Measurements from ENCODE around the gene SPAG7. TPM values are rescaled to one million over a fixed set of nuclear protein-coding genes. Genes with fewer than 3 reads are reported as not detected.
"Not testable (repeated sequence)": the region's sequence is repeated elsewhere in the genome, so short reads cannot be mapped to it uniquely, and the experiment has no call there.

The SPAG7 gene
- total RNA-seq, 1 donor from 2014 or later, result 21.1 TPM

DNA sequence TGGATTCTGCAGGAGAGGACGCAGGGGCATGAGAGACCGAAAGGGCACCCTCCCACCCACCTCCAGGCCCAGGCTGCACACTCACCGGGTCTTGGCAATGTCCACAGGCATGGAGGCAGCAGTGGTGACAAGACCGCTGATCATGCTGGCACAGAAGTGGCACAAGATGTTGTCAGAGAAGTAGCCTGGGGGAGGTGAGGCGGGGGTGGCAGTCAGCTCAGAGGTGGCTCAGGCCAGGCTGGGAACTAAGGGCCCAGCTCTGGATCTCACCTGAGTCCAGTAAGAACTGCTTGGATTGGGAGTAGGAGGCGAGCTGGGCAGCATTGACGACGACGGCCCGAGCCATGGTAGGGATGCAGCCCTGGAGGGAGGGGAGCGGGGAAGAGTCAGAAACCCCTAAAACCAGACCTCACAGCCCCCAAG lies 29.5 kb downstream of the SPAG7 start:
- no peak for DNase-seq

GRCh38 chr17:4937553-4937952 lies 30.1 kb downstream of the SPAG7 start:
- no peak for DNase-seq

- DNase-seq, result no peak
Measured at GRCh38 chr17:4936436-4936835, 31.2 kb downstream of the SPAG7 start.

GRCh38 chr17:4935650-4936049 lies 32.0 kb downstream of the SPAG7 start:
- no peak for DNase-seq

- DNase-seq, result no peak
Measured at GRCh38 chr17:4934173-4934979, 33.2 kb downstream of the SPAG7 start.

DNA sequence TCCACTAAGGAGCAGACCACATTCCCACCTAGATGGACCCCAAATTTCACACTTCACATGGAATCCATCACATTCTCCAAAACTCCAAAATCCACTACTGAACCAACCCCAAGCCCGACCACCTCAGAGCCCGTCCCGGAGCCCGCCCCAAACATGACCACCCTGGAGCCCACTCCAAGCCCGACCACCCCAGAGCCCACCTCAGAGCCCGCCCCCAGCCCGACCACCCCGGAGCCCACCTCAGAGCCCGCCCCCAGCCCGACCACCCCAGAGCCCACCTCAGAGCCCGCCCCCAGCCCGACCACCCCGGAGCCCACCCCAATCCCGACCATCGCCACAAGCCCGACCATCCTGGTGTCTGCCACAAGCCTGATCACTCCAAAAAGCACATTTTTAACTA lies 34.0 kb downstream of the SPAG7 start:
- no peak for DNase-seq

- DNase-seq, result no peak
Measured at GRCh38 chr17:4932756-4933155, 34.9 kb downstream of the SPAG7 start.

- DNase-seq, result no peak
Measured at GRCh38 chr17:4931963-4932362, 35.7 kb downstream of the SPAG7 start, which contains the start of gene GP1BA. TSS of gene GP1BA (plus strand) at chr17:4932277. CDS start at chr17:4932605, 328 bp downstream.

- no peak for DNase-seq
Measured at GRCh38 chr17:4928881-4929280, 38.7 kb downstream of the SPAG7 start.

DNA sequence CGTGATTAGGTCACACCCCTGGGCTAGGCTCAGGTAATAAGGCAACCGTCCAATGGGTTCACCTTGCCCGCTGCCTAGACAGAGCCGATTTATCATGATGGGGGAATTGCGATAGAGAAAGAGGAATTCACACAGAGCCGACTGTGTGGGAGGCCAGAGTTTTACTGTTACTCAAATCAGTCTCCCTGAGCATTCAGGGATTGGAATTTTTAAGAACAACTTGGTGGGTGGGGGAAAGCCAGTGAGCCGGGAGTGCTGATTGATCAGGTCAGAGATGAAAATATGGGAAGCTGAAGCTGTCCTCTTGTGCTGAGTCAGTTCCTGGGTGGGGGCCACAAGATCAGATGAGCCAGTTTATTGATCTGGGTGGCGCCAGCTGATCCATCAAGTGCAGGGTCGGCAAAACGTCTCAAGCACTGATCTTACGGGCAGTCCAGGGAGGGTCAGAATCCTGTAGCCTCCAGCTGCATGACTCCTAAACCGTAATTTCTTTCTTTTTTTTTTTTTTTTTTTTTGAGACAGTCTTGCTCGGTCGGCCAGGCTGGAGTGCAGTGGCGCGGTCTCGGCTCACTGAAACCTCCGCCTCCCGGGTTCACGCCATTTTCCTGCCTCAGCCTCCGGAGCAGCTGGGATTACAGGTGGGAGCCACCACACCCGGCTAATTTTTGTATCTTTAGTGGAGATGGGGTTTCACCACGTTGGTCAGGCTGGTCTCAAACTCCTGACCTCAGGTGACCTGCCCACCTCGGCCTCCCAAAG lies 40.9 kb downstream of the SPAG7 start:
- not testable (repeated sequence) for DNase-seq

GRCh38 chr17:4921320-4921719 lies 46.3 kb downstream of the SPAG7 start:
- no peak for DNase-seq

- no peak for DNase-seq
Measured at GRCh38 chr17:4920351-4921048, 47.1 kb downstream of the SPAG7 start.

- no peak for DNase-seq
Measured at GRCh38 chr17:4919511-4920047, 48.0 kb downstream of the SPAG7 start.

DNA sequence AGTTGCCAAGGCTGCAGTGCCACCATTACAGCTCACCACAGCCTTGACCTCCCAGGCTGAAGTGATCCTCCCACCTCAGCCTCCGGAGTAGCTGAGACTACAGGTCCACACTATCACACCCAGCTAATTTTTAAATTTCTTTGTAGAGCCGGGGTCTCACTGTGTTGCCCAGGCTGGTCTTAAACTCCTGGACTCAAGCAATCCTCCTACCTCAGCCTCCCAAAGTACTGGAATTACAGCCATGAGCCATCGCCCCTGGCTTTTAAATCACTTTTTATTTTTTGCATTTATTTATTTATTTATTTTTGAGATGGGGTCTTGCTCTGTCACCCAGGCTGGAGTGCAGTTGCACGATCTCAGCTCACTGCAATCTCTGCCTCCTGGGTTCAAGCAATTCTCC lies 53.1 kb downstream of the SPAG7 start:
- not testable (repeated sequence) for DNase-seq

DNA sequence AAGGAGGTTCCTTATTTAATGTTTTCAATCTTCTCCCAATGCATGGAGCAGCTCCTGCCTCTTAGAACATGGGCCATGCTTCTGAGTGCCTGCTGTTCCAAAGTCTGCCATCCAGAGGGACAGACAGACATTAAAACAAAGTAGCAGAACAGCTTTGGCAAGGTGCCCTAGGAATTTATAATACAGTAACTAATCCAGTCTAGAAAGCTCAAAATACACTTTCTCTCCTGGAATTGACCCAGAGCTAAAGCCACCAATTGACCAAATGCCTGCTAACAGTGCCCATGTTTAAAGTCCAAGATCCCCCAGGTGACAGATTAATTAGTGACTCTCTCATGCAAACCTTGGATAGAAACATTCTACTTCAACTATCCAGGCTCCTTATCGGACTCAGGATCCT lies 53.6 kb downstream of the SPAG7 start:
- no peak for DNase-seq

Small RNA genes lying within 50 kb of the gene (small RNA-seq; reads per million reads assigned to genes)
- 0.09 reads per million for gene MIR6864
- not detected for gene MIR6865

Other genes with a start within 250 kb of the SPAG7 start
- gene MED11, start 236.4 kb downstream of the SPAG7 start, total RNA-seq, result 5.6 TPM
- gene ZMYND15, start 228.0 kb downstream of the SPAG7 start, total RNA-seq, result 0.31 TPM
- 1.2 TPM for gene CXCL16, start 227.9 kb downstream of the SPAG7 start, total RNA-seq
- not detected for gene TM4SF5, start 195.9 kb downstream of the SPAG7 start, total RNA-seq
- 0.62 TPM for gene VMO1, start 181.5 kb downstream of the SPAG7 start, total RNA-seq
- not detected for gene GLTPD2, start 178.9 kb downstream of the SPAG7 start, total RNA-seq
- 64.4 TPM for gene PSMB6, start 171.7 kb downstream of the SPAG7 start, total RNA-seq
- 6.1 TPM for gene PLD2, start 160.7 kb downstream of the SPAG7 start, total RNA-seq
- 18.4 TPM for gene MINK1, start 134.5 kb downstream of the SPAG7 start, total RNA-seq
- gene C17orf107, start 68.3 kb downstream of the SPAG7 start, total RNA-seq, result 6.9 TPM
- gene CHRNE, start 64.7 kb downstream of the SPAG7 start, total RNA-seq, result 0.62 TPM
- not detected for gene GP1BA, start 35.5 kb downstream of the SPAG7 start, total RNA-seq
- gene SLC25A11, start 27.8 kb downstream of the SPAG7 start, total RNA-seq, result 44.6 TPM
- 10.3 TPM for gene RNF167, start 27.5 kb downstream of the SPAG7 start, total RNA-seq
- 53.0 TPM for gene PFN1, start 19.3 kb downstream of the SPAG7 start, total RNA-seq
- gene ENO3, start 16.7 kb downstream of the SPAG7 start, total RNA-seq, result 2.3 TPM
- gene CAMTA2, start 19.9 kb upstream of the SPAG7 start, total RNA-seq, result 5.1 TPM
- 0.31 TPM for gene INCA1, start 29.7 kb upstream of the SPAG7 start, total RNA-seq
- 12.5 TPM for gene KIF1C, start 30.1 kb upstream of the SPAG7 start, total RNA-seq
- not detected for gene SLC52A1, start 67.6 kb upstream of the SPAG7 start, total RNA-seq
- gene ZFP3, start 110.7 kb upstream of the SPAG7 start, total RNA-seq, result 9.8 TPM
- 14.3 TPM for gene ZNF232, start 144.1 kb upstream of the SPAG7 start, total RNA-seq
- gene USP6, start 148.2 kb upstream of the SPAG7 start, total RNA-seq, result 0.16 TPM
- gene ZNF594, start 224.1 kb upstream of the SPAG7 start, total RNA-seq, result 39.0 TPM